SU-DHL-6 (cell line): ENCODE data around the gene MMP13.

Source experiments
- EZH2phosphoT487 ChIP-seq: fragments of 200-600 bp; sonication (generic), shearing (Covaris generic); conservative IDR thresholded peaks from 2 replicates; pipeline ENCODE4 v1.6.1; 2018; ENCODE audit warnings: mild to moderate bottlenecking, antibody characterized with exemption, low read length, moderate library complexity, mixed read lengths
- TF ChIP-seq, protein P1 (sequence below): fragments of 200-600 bp; sonication (generic); IDR thresholded peaks from one replicate; pipeline ENCODE4 v1.5.1; 2017; ENCODE audit warnings: antibody characterized with exemption, mild to moderate bottlenecking, low read length, moderate library complexity; ENCODE audit not compliant: insufficient read depth, poor library complexity, severe bottlenecking

DNA sequence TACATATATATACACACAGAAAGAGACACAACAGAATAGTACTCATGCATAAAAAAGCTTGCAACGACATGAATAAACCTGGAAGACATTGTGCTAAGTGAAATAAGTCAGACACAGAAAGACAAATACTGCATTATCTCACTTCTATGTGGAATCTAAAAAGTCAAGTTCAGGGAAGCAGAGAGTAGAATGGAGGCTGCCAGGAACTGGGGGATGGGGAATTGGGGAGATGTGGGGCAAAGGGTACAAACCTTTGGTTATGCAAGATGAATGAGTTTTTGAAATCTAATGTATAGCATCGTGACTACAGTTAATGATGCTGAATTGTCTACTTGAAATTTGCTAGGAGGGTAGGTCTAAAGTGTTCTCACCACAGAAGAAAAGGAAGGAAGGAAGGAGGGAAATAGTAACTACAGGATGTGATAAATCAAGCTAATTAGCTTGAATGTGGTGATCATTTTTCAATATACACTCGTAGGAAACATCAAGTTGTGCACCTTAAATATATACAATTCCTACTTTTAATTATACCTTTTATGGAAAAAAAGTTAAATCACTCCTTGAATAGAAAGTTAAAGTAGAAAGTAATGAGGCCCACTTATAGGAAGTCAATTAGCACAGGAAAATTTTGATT is 33.8 kb downstream of the MMP13 start:
- TF ChIP-seq, protein P1, sequence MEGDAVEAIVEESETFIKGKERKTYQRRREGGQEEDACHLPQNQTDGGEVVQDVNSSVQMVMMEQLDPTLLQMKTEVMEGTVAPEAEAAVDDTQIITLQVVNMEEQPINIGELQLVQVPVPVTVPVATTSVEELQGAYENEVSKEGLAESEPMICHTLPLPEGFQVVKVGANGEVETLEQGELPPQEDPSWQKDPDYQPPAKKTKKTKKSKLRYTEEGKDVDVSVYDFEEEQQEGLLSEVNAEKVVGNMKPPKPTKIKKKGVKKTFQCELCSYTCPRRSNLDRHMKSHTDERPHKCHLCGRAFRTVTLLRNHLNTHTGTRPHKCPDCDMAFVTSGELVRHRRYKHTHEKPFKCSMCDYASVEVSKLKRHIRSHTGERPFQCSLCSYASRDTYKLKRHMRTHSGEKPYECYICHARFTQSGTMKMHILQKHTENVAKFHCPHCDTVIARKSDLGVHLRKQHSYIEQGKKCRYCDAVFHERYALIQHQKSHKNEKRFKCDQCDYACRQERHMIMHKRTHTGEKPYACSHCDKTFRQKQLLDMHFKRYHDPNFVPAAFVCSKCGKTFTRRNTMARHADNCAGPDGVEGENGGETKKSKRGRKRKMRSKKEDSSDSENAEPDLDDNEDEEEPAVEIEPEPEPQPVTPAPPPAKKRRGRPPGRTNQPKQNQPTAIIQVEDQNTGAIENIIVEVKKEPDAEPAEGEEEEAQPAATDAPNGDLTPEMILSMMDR: no peak
- TF ChIP-seq EZH2phosphoT487: no peak
